GM12801 (cell line): Measurements from ENCODE around the gene GPSM1.

Experiments
- CTCF ChIP-seq: IDR thresholded peaks from one replicate; pipeline ENCODE4 v1.5.1; 2011; ENCODE audit warnings: control low read depth; ENCODE audit not compliant: insufficient read length; ENCODE audit errors: extremely low read depth

GPSM1 gene

GRCh38 chr9:136286359-136286986 is 40.9 kb upstream of the GPSM1 start:
- no peak for TF ChIP-seq CTCF

GRCh38 chr9:136286987-136287379 is 40.4 kb upstream of the GPSM1 start:
- TF ChIP-seq CTCF, result no peak

GRCh38 chr9:136287960-136288753 is 39.2 kb upstream of the GPSM1 start:
- no peak for TF ChIP-seq CTCF

GRCh38 chr9:136289651-136290507 is 37.5 kb upstream of the GPSM1 start:
- TF ChIP-seq CTCF, result no peak

- no peak for TF ChIP-seq CTCF
Observed at GRCh38 chr9:136290508-136291000, 36.8 kb upstream of the GPSM1 start.

- TF ChIP-seq CTCF, result no peak
Observed at GRCh38 chr9:136291306-136292025, 35.9 kb upstream of the GPSM1 start.
